IMR-90 (cell line): Measurements from ENCODE around the gene LUZP4. TPM values are rescaled to one million over a fixed set of nuclear protein-coding genes. Genes with fewer than 3 reads are reported as not detected.
A peak's percentile ranks its signal among the peaks of the same experiment; 100 is the strongest.

ENCODE experiments used
- ATAC-seq: fragments of 200-7000 bp; cut with Tn5 transposase; 2 replicates; pipeline ENCODE4 v1.9.1; 2020; ENCODE audit warnings: low read depth, mild to moderate bottlenecking, moderate library complexity
- BruUV-seq: library from RNA; stranded (reverse); fragments of 400-500 nt; replicated peaks from 2 replicates; lab custom pipeline; 2021; lab: Mats Ljungman, UMichigan
- CTCF ChIA-PET: fragments of 300-600 bp; formaldehyde crosslinking; extraction: SDS; loops from one replicate; lab custom pipeline; 2021; ENCODE audit warnings: antibody characterized with exemption; lab: Yijun Ruan, JAX
- POLR2A ChIA-PET: fragments of 300-600 bp; sonication (Branson Sonifier 250); formaldehyde crosslinking; loops from one replicate; lab custom pipeline; 2022; ENCODE audit warnings: antibody characterized with exemption; ENCODE audit not compliant: unreplicated experiment; lab: Charles Lee
- DNase-seq: peaks from one replicate; pipeline ENCODE4 v3.0.0; 2013
- H2AFZ ChIP-seq: replicated peaks from 2 replicates; pipeline ENCODE3; 2013; ENCODE audit warnings: low read length, mild to moderate bottlenecking; ENCODE audit not compliant: poor library complexity
- H2AK5ac ChIP-seq: 2 replicates; pipeline ENCODE4 v1.6.1; 2013; ENCODE audit warnings: low read depth, low read length, inconsistent platforms
- H2AK9ac ChIP-seq: replicated peaks from 2 replicates; pipeline ENCODE3; 2013; ENCODE audit warnings: mild to moderate bottlenecking, low read depth, low read length, moderate library complexity; ENCODE audit not compliant: poor library complexity
- H2BK120ac ChIP-seq: 2 replicates; pipeline ENCODE4 v1.6.1; 2013; ENCODE audit warnings: low read depth, low read length, inconsistent platforms
- H2BK15ac ChIP-seq: 3 replicates; pipeline ENCODE4 v1.6.1; 2013; ENCODE audit warnings: low read depth, low read length, inconsistent platforms
- H2BK20ac ChIP-seq: 2 replicates; pipeline ENCODE4 v1.6.1; 2013; ENCODE audit warnings: low read depth, mild to moderate bottlenecking, inconsistent platforms, low read length, moderate library complexity
- H2BK5ac ChIP-seq: 2 replicates; pipeline ENCODE4 v1.6.1; 2013; ENCODE audit warnings: mild to moderate bottlenecking, low read depth, low read length, inconsistent platforms; ENCODE audit not compliant: poor library complexity, severe bottlenecking
- H3K14ac ChIP-seq: replicated peaks from 2 replicates; pipeline ENCODE4 v1.6.1; 2013; ENCODE audit warnings: low read depth, low read length, inconsistent platforms
- H3K18ac ChIP-seq: 2 replicates; pipeline ENCODE4 v1.6.1; 2013; ENCODE audit warnings: low read depth, low read length, control low read depth
- H3K23ac ChIP-seq: 2 replicates; pipeline ENCODE4 v1.6.1; 2013; ENCODE audit warnings: low read depth, low read length, inconsistent platforms
- H3K27ac ChIP-seq: 2 replicates; pipeline ENCODE4 v1.5.1; 2013; ENCODE audit warnings: mild to moderate bottlenecking, control low read depth, low read length; ENCODE audit not compliant: insufficient read depth
- H3K27me3 ChIP-seq: 2 replicates; pipeline ENCODE4 v1.6.1; 2013; ENCODE audit warnings: low read length; ENCODE audit not compliant: control insufficient read depth, insufficient read depth
- H3K36me3 ChIP-seq: 2 replicates; pipeline ENCODE4 v1.6.1; 2013; ENCODE audit warnings: low read length, mixed read lengths; ENCODE audit not compliant: control insufficient read depth, insufficient read depth
- H3K4ac ChIP-seq: 2 replicates; pipeline ENCODE4 v1.6.1; 2013; ENCODE audit warnings: low read depth, low read length, inconsistent platforms
- H3K4me1 ChIP-seq: 2 replicates; pipeline ENCODE4 v1.6.1; 2013; ENCODE audit warnings: low read length, mixed read lengths; ENCODE audit not compliant: control insufficient read depth, insufficient read depth
- H3K4me2 ChIP-seq: 2 replicates; pipeline ENCODE4 v1.6.1; 2013; ENCODE audit warnings: low read depth, mild to moderate bottlenecking, control low read depth, low read length, moderate library complexity
- H3K4me3 ChIP-seq: 2 replicates; pipeline ENCODE4 v1.5.1; 2013; ENCODE audit warnings: low read depth, mild to moderate bottlenecking, control low read depth, low read length, moderate library complexity; ENCODE audit not compliant: insufficient read depth
- H3K56ac ChIP-seq: 2 replicates; pipeline ENCODE4 v1.6.1; 2013; ENCODE audit warnings: low read length, inconsistent platforms; ENCODE audit not compliant: insufficient read depth; ENCODE audit errors: extremely low read depth
- H3K79me1 ChIP-seq, 2 experiments: 2 replicates each; pipeline ENCODE4 v1.6.1; 2013; ENCODE audit warnings: low read length in 2 of 2, inconsistent platforms in 1 of 2, low read depth in 1 of 2
- H3K9ac ChIP-seq: 2 replicates; pipeline ENCODE4 v1.6.1; 2013; ENCODE audit warnings: low read depth, low read length, control low read depth
- H3K9me1 ChIP-seq: 2 replicates; pipeline ENCODE4 v1.6.1; 2013; ENCODE audit warnings: low read length, inconsistent platforms; ENCODE audit not compliant: insufficient read depth
- H3K9me3 ChIP-seq: 2 replicates; pipeline ENCODE4 v1.6.1; 2013; ENCODE audit warnings: low read length; ENCODE audit not compliant: control insufficient read depth, insufficient read depth
- H4K20me1 ChIP-seq: 2 replicates; pipeline ENCODE4 v1.6.1; 2013; ENCODE audit warnings: low read length, inconsistent platforms; ENCODE audit not compliant: insufficient read depth
- H4K5ac ChIP-seq: 2 replicates; pipeline ENCODE4 v1.6.1; 2013; ENCODE audit warnings: mild to moderate bottlenecking, low read depth, low read length, control low read depth
- H4K8ac ChIP-seq, 2 experiments: 2 replicates each; pipeline ENCODE4 v1.6.1; 2013; ENCODE audit warnings: low read depth in 2 of 2, low read length in 2 of 2, control low read depth in 1 of 2, inconsistent platforms in 1 of 2
- H4K91ac ChIP-seq: 2 replicates; pipeline ENCODE4 v1.6.1; 2013; ENCODE audit warnings: low read depth, low read length, inconsistent platforms; ENCODE audit not compliant: insufficient read depth
- BHLHE40 ChIP-seq: fragments of 150-350 bp; IDR thresholded peaks from 2 replicates; pipeline ENCODE4 v1.6.1; 2016; ENCODE audit warnings: mild to moderate bottlenecking, low read depth, low read length
- CEBPB ChIP-seq: IDR thresholded peaks from 2 replicates; pipeline ENCODE4 v1.6.1; 2012; ENCODE audit warnings: low read depth, low read length, improper control_type of control experiment
- CHD1 ChIP-seq: IDR thresholded peaks from 2 replicates; pipeline ENCODE4 v1.6.1; 2012; ENCODE audit warnings: low read depth, low read length, improper control_type of control experiment
- FOS ChIP-seq: fragments of 150-350 bp; IDR thresholded peaks from 2 replicates; pipeline ENCODE4 v1.6.1; 2016; ENCODE audit warnings: low read depth, low read length
- MAFK ChIP-seq: IDR thresholded peaks from 2 replicates; pipeline ENCODE4 v1.6.1; 2012; ENCODE audit warnings: low read depth, low read length, improper control_type of control experiment
- MAZ ChIP-seq: IDR thresholded peaks from 2 replicates; pipeline ENCODE4 v1.6.1; 2012; ENCODE audit warnings: low read depth, mild to moderate bottlenecking, low read length, improper control_type of control experiment, moderate library complexity, borderline replicate concordance
- MXI1 ChIP-seq: IDR thresholded peaks from 2 replicates; pipeline ENCODE4 v1.6.1; 2012; ENCODE audit warnings: low read depth, mild to moderate bottlenecking, low read length, moderate library complexity, borderline replicate concordance
- NFE2L2 ChIP-seq: fragments of 150-350 bp; IDR thresholded peaks from 2 replicates; pipeline ENCODE4 v1.6.1; 2016; ENCODE audit warnings: low read depth, mild to moderate bottlenecking, low read length
- POLR2A ChIP-seq: IDR thresholded peaks from 2 replicates; pipeline ENCODE4 v1.6.1; 2012; ENCODE audit warnings: mild to moderate bottlenecking, low read depth, low read length
- RAD21 ChIP-seq: IDR thresholded peaks from 2 replicates; pipeline ENCODE4 v1.6.1; 2012; ENCODE audit warnings: low read length, improper control_type of control experiment
- RCOR1 ChIP-seq: IDR thresholded peaks from 2 replicates; pipeline ENCODE4 v1.6.1; 2012; ENCODE audit warnings: mild to moderate bottlenecking, low read length, improper control_type of control experiment; ENCODE audit not compliant: insufficient replicate concordance
- RFX5 ChIP-seq: IDR thresholded peaks from 2 replicates; pipeline ENCODE4 v1.8.0; 2012; ENCODE audit warnings: low read depth, mild to moderate bottlenecking, low read length, moderate library complexity
- SMC3 ChIP-seq: fragments of 150-350 bp; IDR thresholded peaks from 2 replicates; pipeline ENCODE4 v1.6.1; 2016; ENCODE audit warnings: low read depth, mild to moderate bottlenecking, antibody characterized with exemption, low read length, moderate library complexity
- USF2 ChIP-seq: fragments of 150-350 bp; IDR thresholded peaks from 2 replicates; pipeline ENCODE4 v1.6.1; 2017; ENCODE audit warnings: mild to moderate bottlenecking, antibody characterized with exemption, low read length, low read depth
- WGBS, 2 experiments: methylation state at CpG; one replicate each; pipeline versions ENCODE4 v1.1.5 to v1.1.7; 2013; ENCODE audit warnings: missing lambda C conversion rate in 2 of 2; ENCODE audit not compliant: insufficient read length in 1 of 2; ENCODE audit errors: extremely low coverage in 2 of 2; 5-methylcytosine and 5-hydroxymethylcytosine counted together
- dilution Hi-C: fragments of 300-500 bp; cut with HindIII; formaldehyde crosslinking; loops from one replicate; pipeline ENCODE4 v1.14.3; 2018; ENCODE audit warnings: low sequenced_read_pairs; ENCODE audit not compliant: unreplicated experiment
- in situ Hi-C: fragments of 300-500 bp; cut with MboI; formaldehyde crosslinking; loops from 3 replicates; pipeline ENCODE4 v1.14.3; 2019; ENCODE audit warnings: low sequenced_read_pairs, inconsistent platforms, mixed read lengths
- intact Hi-C: fragments of 100-400 bp; cut with micrococcal nuclease; formaldehyde crosslinking; loops from 2 replicates; pipeline ENCODE4 v1.10.0; 2022
- polyA plus RNA-seq, 3 experiments: library from polyadenylated mRNA; depleted of rRNA; stranded (reverse); fragments of >200 nt; gene quantifications; 2 replicates each; pipeline ENCODE4 v1.2.3, GENCODE V29; 2012; ENCODE audit warnings: low replicate concordance in 1 of 3
- total RNA-seq: library from RNA; depleted of rRNA; stranded (reverse); fragments of >200 nt; gene quantifications from 2 replicates; pipeline ENCODE4 v1.2.3, GENCODE V29; 2012
- TF ChIP-seq, protein P1 (sequence below): conservative IDR thresholded peaks from 2 replicates; pipeline ENCODE4 v1.5.1; 2012; ENCODE audit warnings: mild to moderate bottlenecking, low read depth, low read length, improper control_type of control experiment
- TF ChIP-seq, protein P2 (sequence below): fragments of 150-350 bp; IDR thresholded peaks from 2 replicates; pipeline ENCODE4 v1.6.1; 2016; ENCODE audit warnings: low read depth, mild to moderate bottlenecking, low read length, moderate library complexity, borderline replicate concordance

Gene LUZP4
- total and polyA plus RNA-seq, 2 of the 4 experiments (the other 2 are of a cell fraction), result not detected

GRCh38 chrX:115260330-115260729 is 29.2 kb upstream of the LUZP4 start:
- Histone ChIP-seq H3K4ac (no peak overlapping the region), H4K20me1 (no peaks in the 10 kb centered on the region), H4K8ac (no peak overlapping the region), H4K5ac (no peak overlapping the region), H4K91ac (no peak overlapping the region), H3K4me2 (no peak overlapping the region), H3K27ac (no peak overlapping the region), H2BK120ac (no peak overlapping the region), H2BK20ac (no peak overlapping the region), H2BK15ac (no peak overlapping the region), H3K14ac (no peak overlapping the region), H3K56ac (no peak overlapping the region), H3K36me3 (no peaks in the 10 kb centered on the region), H3K27me3 (peaks cover 6% of the 10 kb centered on the region), H3K23ac (no peak overlapping the region), H3K9ac (no peak overlapping the region), H3K4me3 (no peak overlapping the region), H3K18ac (no peak overlapping the region), H2AK9ac (no peak overlapping the region), H3K79me1 (no peaks in the 10 kb centered on the region), H2AK5ac (no peak overlapping the region), H3K9me3 (no peaks in the 10 kb centered on the region), H2AFZ (no peak overlapping the region), H3K4me1 (peaks cover 8% of the 10 kb centered on the region; the same call in 1 of the 2 replicates), H2BK5ac (no peak overlapping the region), H3K9me1 (no peaks in the 10 kb centered on the region; the same call in 1 of the 2 replicates)
- ChIA-PET POLR2A (no interaction called here), CTCF (no interaction called here)
- intact Hi-C loops (no loop called here), in situ Hi-C loops (no loop called here), dilution Hi-C loops (no loop called here)
- TF ChIP-seq CEBPB (no peak), NFE2L2 (no peak), USF2 (no peak), MAZ (no peak), POLR2A (no peak), MAFK (no peak), FOS (no peak), RAD21 (no peak), RFX5 (no peak), SMC3 (no peak), CHD1 (no peak), BHLHE40 (no peak), RCOR1 (no peak), MXI1 (no peak)
- TF ChIP-seq, protein P1, sequence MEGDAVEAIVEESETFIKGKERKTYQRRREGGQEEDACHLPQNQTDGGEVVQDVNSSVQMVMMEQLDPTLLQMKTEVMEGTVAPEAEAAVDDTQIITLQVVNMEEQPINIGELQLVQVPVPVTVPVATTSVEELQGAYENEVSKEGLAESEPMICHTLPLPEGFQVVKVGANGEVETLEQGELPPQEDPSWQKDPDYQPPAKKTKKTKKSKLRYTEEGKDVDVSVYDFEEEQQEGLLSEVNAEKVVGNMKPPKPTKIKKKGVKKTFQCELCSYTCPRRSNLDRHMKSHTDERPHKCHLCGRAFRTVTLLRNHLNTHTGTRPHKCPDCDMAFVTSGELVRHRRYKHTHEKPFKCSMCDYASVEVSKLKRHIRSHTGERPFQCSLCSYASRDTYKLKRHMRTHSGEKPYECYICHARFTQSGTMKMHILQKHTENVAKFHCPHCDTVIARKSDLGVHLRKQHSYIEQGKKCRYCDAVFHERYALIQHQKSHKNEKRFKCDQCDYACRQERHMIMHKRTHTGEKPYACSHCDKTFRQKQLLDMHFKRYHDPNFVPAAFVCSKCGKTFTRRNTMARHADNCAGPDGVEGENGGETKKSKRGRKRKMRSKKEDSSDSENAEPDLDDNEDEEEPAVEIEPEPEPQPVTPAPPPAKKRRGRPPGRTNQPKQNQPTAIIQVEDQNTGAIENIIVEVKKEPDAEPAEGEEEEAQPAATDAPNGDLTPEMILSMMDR, result no peak
- TF ChIP-seq, protein P2, sequence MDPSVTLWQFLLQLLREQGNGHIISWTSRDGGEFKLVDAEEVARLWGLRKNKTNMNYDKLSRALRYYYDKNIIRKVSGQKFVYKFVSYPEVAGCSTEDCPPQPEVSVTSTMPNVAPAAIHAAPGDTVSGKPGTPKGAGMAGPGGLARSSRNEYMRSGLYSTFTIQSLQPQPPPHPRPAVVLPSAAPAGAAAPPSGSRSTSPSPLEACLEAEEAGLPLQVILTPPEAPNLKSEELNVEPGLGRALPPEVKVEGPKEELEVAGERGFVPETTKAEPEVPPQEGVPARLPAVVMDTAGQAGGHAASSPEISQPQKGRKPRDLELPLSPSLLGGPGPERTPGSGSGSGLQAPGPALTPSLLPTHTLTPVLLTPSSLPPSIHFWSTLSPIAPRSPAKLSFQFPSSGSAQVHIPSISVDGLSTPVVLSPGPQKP, result no peak
- no CpG with 5 or more reads among the region's 3 CpGs for WGBS, 2 experiments
- peak; percentile 60 for DNase-seq
- ATAC-seq, result peak; percentile 88
- BruUV-seq, result no TSS peak
